GM13977 (cell line): Measurements from ENCODE around the gene P2RX7.

Experiments
- DNase-seq: peaks from one replicate; pipeline ENCODE4 v3.0.0; 2012; ENCODE audit warnings: low spot score
- CTCF ChIP-seq: IDR thresholded peaks from 2 replicates; pipeline ENCODE4 v1.5.1; 2012; ENCODE audit warnings: mild to moderate bottlenecking, control low read depth; ENCODE audit not compliant: insufficient read depth; ENCODE audit errors: extremely low read depth, missing control alignments
- in situ Hi-C: fragments of 300-500 bp; cut with MboI; formaldehyde crosslinking; loops from one replicate; pipeline ENCODE4 v1.12.0; 2022; ENCODE audit warnings: low sequenced_read_pairs, low pct_unique_long_range_greater_than_20kb, mixed read lengths, inconsistent platforms; ENCODE audit not compliant: unreplicated experiment

Gene P2RX7

GRCh38 chr12:121088195-121088585 is 44.5 kb upstream of the P2RX7 start:
- in situ Hi-C loops, result no loop called here
- TF ChIP-seq CTCF, result no peak
- no peak for DNase-seq

GRCh38 chr12:121089031-121089812 is 43.5 kb upstream of the P2RX7 start:
- in situ Hi-C loops, result no loop called here
- TF ChIP-seq CTCF, result no peak
- no peak for DNase-seq

- in situ Hi-C loops, result no loop called here
- no peak for TF ChIP-seq CTCF
- DNase-seq, result no peak
Observed at GRCh38 chr12:121089813-121090430, 42.8 kb upstream of the P2RX7 start.

GRCh38 chr12:121090586-121091514 is 41.8 kb upstream of the P2RX7 start:
- no peak for DNase-seq
- in situ Hi-C loops, result no loop called here
- TF ChIP-seq CTCF, result no peak

GRCh38 chr12:121092034-121092433 is 40.6 kb upstream of the P2RX7 start:
- in situ Hi-C loops, result no loop called here

More at GRCh38 chr12:121092034-121092433, 40.6 kb upstream of the P2RX7 start:
- DNase-seq, result no peak
- no peak for TF ChIP-seq CTCF
